ENCODE data around the gene ELP5.
A peak's percentile ranks its signal among the peaks of the same experiment; 100 is the strongest.

The ELP5 gene

GRCh38 chr17:7258731-7259554 lies 6.9 kb downstream of the ELP5 start:
- DNase-seq = no peak

GRCh38 chr17:7259555-7259889 lies 7.5 kb downstream of the ELP5 start:
- no peak for DNase-seq

- no peak for DNase-seq
Observed at GRCh38 chr17:7260151-7260550, 8.1 kb downstream of the ELP5 start.

GRCh38 chr17:7260651-7261378 lies 8.8 kb downstream of the ELP5 start:
- DNase-seq = peak; percentile 30

GRCh38 chr17:7261379-7262191 lies 9.6 kb downstream of the ELP5 start:
- DNase-seq = peak; percentile 34

- peak; percentile 34 for DNase-seq
Observed at GRCh38 chr17:7262192-7262934, 10.3 kb downstream of the ELP5 start, which contains the start of gene CLDN7. Gene CLDN7 (minus strand): TSS chr17:7262478. CDS start chr17:7262043, 435 bp downstream.

GRCh38 chr17:7262935-7263800 lies 11.2 kb downstream of the ELP5 start:
- DNase-seq = no peak

- no peak for DNase-seq
Observed at GRCh38 chr17:7263801-7264078, 11.7 kb downstream of the ELP5 start.

- DNase-seq = no peak
Observed at GRCh38 chr17:7266784-7267183, 14.8 kb downstream of the ELP5 start.

GRCh38 chr17:7279448-7279847 lies 27.4 kb downstream of the ELP5 start:
- DNase-seq = no peak

GRCh38 chr17:7280519-7281073 lies 28.6 kb downstream of the ELP5 start:
- DNase-seq = peak; percentile 83

- DNase-seq = peak; percentile 92
Observed at GRCh38 chr17:7281074-7281952, 29.3 kb downstream of the ELP5 start, which contains the start of gene SLC2A4. Gene SLC2A4 (plus strand): TSS chr17:7281718. CDS start chr17:7281935, 217 bp downstream.

- DNase-seq = peak; percentile 50
Observed at GRCh38 chr17:7281953-7282751, 30.1 kb downstream of the ELP5 start.

GRCh38 chr17:7282752-7283321 lies 30.8 kb downstream of the ELP5 start:
- DNase-seq = no peak

- DNase-seq = no peak
Observed at GRCh38 chr17:7283471-7284216, 31.6 kb downstream of the ELP5 start.

GRCh38 chr17:7284911-7285310 lies 32.9 kb downstream of the ELP5 start:
- no peak for DNase-seq

- no peak for DNase-seq
Observed at GRCh38 chr17:7285679-7286078, 33.7 kb downstream of the ELP5 start.

Measured in left hindlimb (tissue), 1 donor.